HuH-7.5 (cell line): ENCODE measurements around the gene GRAP.

Experiments used
- DNase-seq: peaks from one replicate; pipeline ENCODE4 v3.0.0; 2011; ENCODE audit warnings: low spot score

GRAP gene

GRCh38 chr17:19018600-19018950 lies 28.2 kb downstream of the GRAP start:
- no peak for DNase-seq

GRCh38 chr17:19017804-19018599 lies 28.8 kb downstream of the GRAP start:
- DNase-seq: no peak

GRCh38 chr17:19017401-19017800 lies 29.4 kb downstream of the GRAP start:
- DNase-seq: no peak

- no peak for DNase-seq
Observed at GRCh38 chr17:19016881-19017280, 29.9 kb downstream of the GRAP start.

GRCh38 chr17:19016297-19016696 lies 30.5 kb downstream of the GRAP start:
- DNase-seq: no peak

GRCh38 chr17:19015428-19015827 lies 31.3 kb downstream of the GRAP start:
- DNase-seq: no peak

GRCh38 chr17:19014628-19015215 lies 32.0 kb downstream of the GRAP start:
- no peak for DNase-seq

GRCh38 chr17:19013806-19014627 lies 32.7 kb downstream of the GRAP start:
- no peak for DNase-seq

GRCh38 chr17:19013226-19013625 lies 33.5 kb downstream of the GRAP start:
- no peak for DNase-seq

GRCh38 chr17:19012171-19013080 lies 34.3 kb downstream of the GRAP start:
- no peak for DNase-seq

GRCh38 chr17:19011581-19011980 lies 35.2 kb downstream of the GRAP start:
- no peak for DNase-seq

- DNase-seq: no peak
Observed at GRCh38 chr17:19010729-19011505, 35.8 kb downstream of the GRAP start.

GRCh38 chr17:19009970-19010369 lies 36.8 kb downstream of the GRAP start:
- DNase-seq: no peak

- no peak for DNase-seq
Observed at GRCh38 chr17:19006698-19007097, 40.1 kb downstream of the GRAP start.

- no peak for DNase-seq
Observed at GRCh38 chr17:19005789-19006430, 40.8 kb downstream of the GRAP start.

GRCh38 chr17:19005137-19005773 lies 41.5 kb downstream of the GRAP start:
- DNase-seq: no peak

GRCh38 chr17:19004421-19005136 lies 42.2 kb downstream of the GRAP start, which contains the start of gene FAM83G:
Gene FAM83G, minus strand, starts transcription at chr17:19004764. Its CDS starts 723 bp downstream, at chr17:19004041.
- DNase-seq: peak; percentile 60

GRCh38 chr17:19003543-19004420 lies 43.0 kb downstream of the GRAP start:
- DNase-seq: peak; percentile 56
